GM23248 (cell line): ENCODE data around the gene ABITRAM.

Experiments
- EZH2 ChIP-seq: fragments of 200-600 bp; sonication (generic); IDR thresholded peaks from 2 replicates; pipeline ENCODE4 v1.6.1; 2018; ENCODE audit warnings: antibody characterized with exemption, mild to moderate bottlenecking; ENCODE audit not compliant: insufficient read depth, poor library complexity, severe bottlenecking
- EZH2phosphoT487 ChIP-seq: fragments of 200-600 bp; sonication (generic); IDR thresholded peaks from 2 replicates; pipeline ENCODE4 v1.6.1; 2018; ENCODE audit warnings: antibody characterized with exemption, moderate library complexity, mild to moderate bottlenecking, low read depth; ENCODE audit not compliant: insufficient read depth

DNA sequence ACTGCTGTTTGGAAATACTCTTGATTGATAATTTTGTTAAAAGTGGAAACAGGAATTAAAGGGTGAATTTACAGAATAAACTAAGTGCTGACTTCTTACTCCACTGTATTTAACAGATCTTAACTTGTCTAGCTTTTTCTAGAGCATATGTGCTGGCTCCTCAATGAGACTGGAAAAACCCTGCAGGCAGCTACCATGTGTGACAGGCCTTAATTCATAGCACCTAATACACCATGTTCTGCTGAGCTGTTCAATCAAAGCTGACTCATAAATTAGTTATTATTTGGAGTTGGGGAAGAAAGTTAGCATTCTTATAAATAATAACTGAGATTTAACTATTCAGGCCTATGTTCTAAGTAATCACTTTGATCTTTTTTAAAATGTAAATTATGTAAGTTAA lies 49.7 kb downstream of the ABITRAM start:
- TF ChIP-seq EZH2: no peak
- TF ChIP-seq EZH2phosphoT487: no peak
